Renal cortical epithelial cell (primary cell): Measurements from ENCODE around the gene SLC35E1. TPM values are rescaled to one million over a fixed set of nuclear protein-coding genes. Genes with fewer than 3 reads are reported as not detected.

Experiments used
- DNase-seq: peaks from one replicate; pipeline ENCODE4 v3.0.0-alpha.2; 2011; ENCODE audit warnings: low read depth
- total RNA-seq: library from RNA; depleted of rRNA; stranded (reverse); fragments of >200 nt; gene quantifications from 2 replicates; pipeline ENCODE4 v1.2.3, GENCODE V29; 2014

Gene SLC35E1
- total RNA-seq, result 30.7 and 58.0 TPM in 2 replicates

DNA sequence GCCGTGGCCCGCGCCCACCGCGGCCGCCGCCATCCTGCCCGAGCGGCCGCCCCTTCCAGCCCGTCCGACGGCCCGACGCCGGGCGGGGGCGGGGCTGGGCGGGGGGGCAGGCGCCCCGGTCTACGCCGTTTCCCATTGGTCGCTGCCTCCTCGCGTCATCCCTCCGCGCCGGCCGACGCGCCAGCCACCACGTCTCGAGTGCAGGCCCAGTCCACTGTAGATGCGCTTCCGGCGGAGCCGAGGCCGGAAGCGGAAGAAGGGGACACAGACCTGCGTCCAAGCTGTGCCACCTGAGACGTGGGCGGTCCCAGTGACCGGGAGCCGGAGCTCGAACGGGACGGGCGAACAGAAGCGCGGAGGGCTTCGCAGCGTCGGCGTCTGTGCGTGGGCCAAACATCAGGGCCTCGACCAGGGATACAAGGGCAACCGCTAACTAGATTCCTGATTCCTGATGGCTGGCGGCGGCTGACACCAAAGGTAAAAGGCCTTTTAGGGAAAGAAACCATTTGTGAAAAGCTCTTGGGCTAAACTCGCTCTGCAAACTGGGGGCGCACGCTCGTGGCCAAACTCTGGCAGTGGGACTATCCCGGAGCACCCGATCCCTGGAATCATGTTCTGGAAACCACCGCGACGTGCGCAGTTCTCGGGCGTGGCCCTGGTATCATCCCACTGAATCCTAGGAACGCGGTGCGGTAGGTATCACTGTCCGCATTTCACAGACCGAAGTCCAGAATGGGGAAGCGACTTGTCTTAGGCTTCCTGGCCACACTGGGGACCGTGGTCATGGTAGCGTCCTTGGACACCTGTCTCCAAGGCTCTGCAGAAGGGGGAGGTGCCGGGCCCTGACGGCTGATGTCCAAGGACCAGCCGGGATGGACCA lies at the start of gene SLC35E1:
SLC35E1 (minus strand) TSS at position 84 of the 880 bp plus-strand sequence; CDS start at position 33, 51 bp downstream.
- peak; percentile 88 for DNase-seq

GRCh38 chr19:16621165-16621800 lies 49.1 kb upstream of the SLC35E1 start:
- no peak for DNase-seq

GRCh38 chr19:16620584-16620983 lies 48.4 kb upstream of the SLC35E1 start:
- no peak for DNase-seq

- DNase-seq, result no peak
Measured at GRCh38 chr19:16620018-16620417, 47.8 kb upstream of the SLC35E1 start.

- DNase-seq, result no peak
Measured at GRCh38 chr19:16619457-16619856, 47.2 kb upstream of the SLC35E1 start.

- DNase-seq, result no peak
Measured at GRCh38 chr19:16618248-16618647, 46.0 kb upstream of the SLC35E1 start.

DNA sequence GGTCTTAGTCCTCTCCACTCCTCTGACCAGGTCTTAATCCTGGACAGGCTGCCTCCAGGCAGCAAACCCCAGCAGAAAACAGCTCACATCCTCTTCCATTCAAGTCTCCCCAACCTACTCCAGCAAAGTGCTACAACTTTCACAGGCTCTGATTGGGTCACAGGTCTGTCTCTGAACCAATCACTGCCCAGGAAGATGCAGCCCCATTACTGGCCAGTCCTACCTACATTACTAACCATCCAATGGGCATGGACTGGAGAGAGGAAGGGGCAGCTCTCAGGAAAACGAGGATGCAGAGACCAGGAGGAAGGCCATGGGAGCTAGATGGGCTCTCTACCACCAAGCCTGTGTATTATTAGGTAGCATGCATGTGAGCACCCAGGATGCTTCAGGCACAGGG lies 43.6 kb upstream of the SLC35E1 start:
- no peak for DNase-seq

- no peak for DNase-seq
Measured at GRCh38 chr19:16614941-16615340, 42.7 kb upstream of the SLC35E1 start.

DNA sequence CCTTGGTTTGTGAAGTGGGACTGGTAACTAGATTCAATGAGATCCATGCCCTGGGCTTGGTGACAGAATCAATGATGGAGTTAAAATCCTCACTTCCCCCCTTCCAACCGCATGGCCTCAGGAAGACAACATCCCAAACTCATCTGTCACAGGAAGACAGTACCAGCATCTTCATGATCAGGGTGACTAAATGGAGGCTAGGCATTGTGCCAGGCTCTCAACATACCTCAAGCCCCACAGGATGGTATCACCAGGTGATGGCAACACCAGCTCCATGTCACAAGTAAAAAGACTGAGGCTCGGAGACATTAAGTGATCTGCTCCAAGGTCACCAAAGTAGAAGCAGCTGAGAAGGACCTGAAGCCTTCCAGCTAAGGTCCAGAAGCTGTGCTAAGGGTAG lies 41.6 kb upstream of the SLC35E1 start:
- DNase-seq, result no peak

DNA sequence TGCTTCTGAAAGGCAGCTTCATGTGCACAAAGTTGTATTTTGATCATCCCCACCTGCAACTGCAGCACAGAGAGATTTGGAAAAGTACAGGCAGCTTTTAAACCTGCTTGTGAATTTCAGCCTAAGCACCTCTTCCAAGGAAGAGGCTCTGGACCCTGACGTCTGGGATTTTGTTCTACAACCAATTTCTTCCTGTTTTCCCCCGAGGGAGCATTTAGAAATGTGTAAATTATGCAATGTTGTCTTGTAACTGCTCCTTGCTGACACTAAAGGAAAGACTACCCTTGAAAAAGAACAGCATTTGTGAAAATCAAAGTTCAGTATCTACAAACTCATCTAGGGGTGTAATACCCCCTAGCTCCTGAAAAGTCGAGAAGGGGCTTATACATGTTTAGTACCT lies 40.4 kb upstream of the SLC35E1 start:
- no peak for DNase-seq

DNA sequence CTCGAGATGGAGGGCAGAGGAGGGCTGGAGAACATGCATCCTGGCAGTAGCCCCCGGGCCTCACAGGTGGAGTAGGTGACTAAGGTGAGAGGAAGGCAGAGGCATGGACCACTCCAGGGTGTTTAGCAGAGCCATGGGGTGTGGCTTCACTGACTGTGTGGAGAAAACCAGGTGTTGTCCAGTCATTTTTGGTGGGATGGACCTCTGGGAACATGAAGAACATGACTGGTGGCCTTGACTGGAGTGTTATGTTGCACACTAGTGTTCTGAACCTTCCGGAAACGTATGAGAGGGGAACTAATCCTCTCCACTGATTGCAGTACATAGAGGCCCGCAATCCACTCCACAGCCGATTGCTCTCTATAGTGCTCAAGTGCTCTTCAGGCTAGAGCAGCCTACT lies 38.9 kb upstream of the SLC35E1 start:
- no peak for DNase-seq

- DNase-seq, result no peak
Measured at GRCh38 chr19:16609511-16610200, 37.4 kb upstream of the SLC35E1 start.

GRCh38 chr19:16608290-16608739 lies 36.1 kb upstream of the SLC35E1 start:
- peak; percentile 82 for DNase-seq

DNA sequence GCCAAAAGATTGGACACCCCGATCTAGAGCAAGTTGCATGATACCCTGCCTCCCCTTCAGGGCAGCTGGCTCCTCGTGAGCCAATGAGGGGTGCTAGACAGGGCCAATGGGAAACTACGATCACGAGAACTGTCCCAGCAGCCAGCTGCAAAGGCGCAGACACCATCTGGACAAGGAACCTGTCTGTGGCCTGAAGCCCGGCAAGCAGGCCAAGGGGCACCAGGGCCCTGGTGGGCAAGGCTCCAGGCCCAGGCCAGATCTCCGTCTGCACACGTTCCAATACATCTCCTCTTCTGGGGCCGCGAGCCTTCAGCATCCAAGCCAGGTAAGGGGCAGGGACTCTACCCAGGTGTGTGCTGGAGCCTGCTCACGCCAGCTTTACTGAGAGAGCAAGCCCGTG lies 35.6 kb upstream of the SLC35E1 start:
- no peak for DNase-seq

GRCh38 chr19:16605553-16605994 lies 33.4 kb upstream of the SLC35E1 start:
- no peak for DNase-seq

DNA sequence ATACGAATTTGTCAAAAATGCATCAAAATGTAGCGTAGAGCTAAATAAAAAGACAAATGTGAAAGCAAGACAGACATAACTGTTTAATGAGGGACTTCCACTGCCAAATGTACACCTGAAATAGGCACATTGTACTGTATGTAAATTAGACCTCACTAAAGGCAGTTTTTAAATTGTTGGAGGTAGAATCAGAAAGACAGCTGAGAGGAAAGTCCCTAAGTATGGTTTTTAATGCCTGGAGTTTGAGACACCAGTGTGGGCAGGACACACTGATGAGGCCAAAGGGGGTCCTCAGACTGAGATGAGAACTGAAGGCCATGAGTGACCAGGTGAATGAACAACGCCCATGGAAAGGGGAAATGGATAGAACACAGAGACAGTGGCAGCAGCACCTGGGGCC lies 32.9 kb upstream of the SLC35E1 start:
- DNase-seq, result no peak

DNA sequence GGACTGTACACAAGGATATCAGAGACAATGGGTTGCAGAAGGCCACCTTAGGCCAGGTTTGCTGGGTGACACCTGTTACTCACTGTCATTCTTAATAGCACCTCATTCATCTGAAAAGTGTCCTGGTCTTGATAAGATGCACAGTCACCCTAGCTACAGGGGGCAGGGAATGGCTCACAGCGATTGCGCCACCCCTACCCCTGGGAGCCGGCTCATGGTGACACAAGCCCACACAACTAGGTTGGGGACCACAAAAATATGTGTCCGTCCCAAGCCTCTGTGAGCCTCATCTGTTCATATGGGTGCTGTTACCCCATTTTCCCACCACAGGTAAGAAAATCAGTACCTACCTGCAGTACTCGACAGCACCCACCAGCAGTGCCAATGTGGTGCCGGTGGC lies 32.4 kb upstream of the SLC35E1 start:
- no peak for DNase-seq

DNA sequence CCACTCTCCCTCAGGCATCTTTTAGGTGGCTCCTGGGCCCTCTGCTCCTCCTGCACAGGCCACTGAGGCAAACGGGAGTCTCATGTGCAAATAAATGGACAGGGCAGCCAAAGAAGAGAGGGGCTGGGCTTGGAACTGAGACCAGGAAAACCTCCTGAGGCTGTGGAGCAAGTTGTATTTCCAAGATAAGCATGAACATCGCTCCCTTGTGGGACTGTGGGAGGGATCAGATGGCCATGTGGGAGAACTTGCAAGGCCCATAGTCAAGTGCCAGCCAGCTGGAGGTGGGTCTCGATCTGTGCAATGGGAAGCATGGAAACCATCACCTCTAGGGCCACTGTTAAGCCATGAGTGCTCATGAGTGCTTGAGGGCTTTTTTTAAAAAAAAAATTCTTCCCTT lies 30.9 kb upstream of the SLC35E1 start:
- no peak for DNase-seq

DNA sequence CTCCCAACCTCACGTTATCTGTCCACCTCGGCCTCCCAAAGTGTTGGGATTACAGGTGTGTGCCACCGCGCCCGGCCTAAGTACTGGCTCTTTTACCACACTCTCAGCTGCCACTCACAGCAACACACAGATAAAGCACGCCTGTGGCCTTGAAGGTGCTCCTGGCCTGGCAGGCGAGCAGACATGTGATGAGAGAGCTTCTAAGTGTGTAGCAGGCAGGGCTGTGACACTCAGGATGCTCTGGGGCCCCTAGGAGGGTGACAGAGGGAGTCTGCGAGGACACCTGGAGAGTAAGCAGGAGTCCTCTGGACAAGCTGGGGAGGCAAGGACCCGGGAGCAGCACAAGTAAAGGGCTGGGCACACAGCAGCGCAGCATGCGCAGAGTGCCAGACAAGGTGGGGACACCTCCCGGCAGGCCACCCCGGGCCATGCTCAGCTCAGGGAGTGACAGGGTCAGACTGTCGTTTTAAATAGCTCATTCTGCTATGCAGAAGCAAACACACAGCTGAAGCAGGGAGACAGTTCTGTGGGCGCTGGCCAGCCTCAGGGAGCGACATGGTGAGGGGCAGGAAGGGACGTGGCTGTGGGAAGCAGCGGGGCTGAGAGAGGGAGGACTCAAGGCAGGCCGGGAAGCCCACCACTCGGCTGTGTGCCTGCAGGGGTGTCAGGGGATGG lies 29.3 kb upstream of the SLC35E1 start:
- no peak for DNase-seq

- no peak for DNase-seq
Measured at GRCh38 chr19:16600824-16601223, 28.6 kb upstream of the SLC35E1 start.

DNA sequence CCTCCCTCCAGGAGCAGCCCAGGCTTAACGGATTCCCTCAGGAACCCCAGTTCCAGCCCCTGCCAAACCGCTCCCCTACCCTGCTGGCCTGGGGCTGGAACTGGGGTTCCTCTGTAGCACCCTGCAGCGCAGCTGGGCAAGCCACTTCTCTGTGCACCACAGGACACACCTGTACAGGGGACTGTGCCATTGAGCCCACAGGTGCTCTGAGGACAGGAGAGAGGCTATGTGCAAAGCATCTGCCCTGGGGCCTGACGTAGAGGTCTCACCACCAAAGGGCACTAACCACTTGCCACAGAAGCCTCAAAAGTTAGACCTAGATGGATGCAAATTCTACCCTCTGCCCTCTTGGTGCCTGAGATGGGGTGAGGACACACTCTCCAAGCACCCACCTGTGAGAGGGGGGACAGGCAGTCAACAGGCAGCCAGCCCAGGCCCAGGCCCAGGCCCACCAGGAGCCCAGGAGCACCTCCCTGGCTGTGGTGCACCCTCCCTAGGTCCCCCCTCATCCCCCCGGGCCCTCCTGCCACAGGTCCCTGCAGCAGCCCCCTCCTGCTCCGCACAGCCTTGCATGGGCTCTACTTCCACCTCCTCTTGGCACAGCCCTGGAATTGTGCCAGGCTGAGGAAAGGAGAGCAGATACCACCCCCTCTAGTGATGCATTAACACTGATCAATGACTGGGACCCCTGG lies 27.6 kb upstream of the SLC35E1 start:
- no peak for DNase-seq
